Astrocyte (in vitro differentiated cells and primary cell): ENCODE measurements around the gene MYH15. TPM values are rescaled to one million over a fixed set of nuclear protein-coding genes. Genes with fewer than 3 reads are reported as not detected.

ENCODE experiments used
- DNase-seq: peaks from one replicate; pipeline ENCODE4 v3.0.0-alpha.2; 2010; ENCODE audit warnings: low read depth
- FAIRE-seq: peaks from 2 replicates; lab custom pipeline; 2011; peaks lifted over from hg19 to GRCh38; lab: Jason Lieb, UNC
- H2AFZ ChIP-seq: 2 replicates; pipeline ENCODE4 v1.6.0; 2012; ENCODE audit warnings: low read depth, low read length, inconsistent platforms
- H3K27ac ChIP-seq: 2 replicates; pipeline ENCODE4 v1.5.1; 2011; ENCODE audit warnings: low read depth, low read length, inconsistent platforms
- H3K27me3 ChIP-seq: 2 replicates; pipeline ENCODE4 v1.6.0; 2011; ENCODE audit warnings: low read length, inconsistent platforms; ENCODE audit not compliant: insufficient read depth
- H3K36me3 ChIP-seq: 2 replicates; pipeline ENCODE4 v1.5.1; 2011; ENCODE audit warnings: low read length, inconsistent platforms; ENCODE audit not compliant: insufficient read depth
- H3K4me1 ChIP-seq: 2 replicates; pipeline ENCODE4 v1.5.1; 2011; ENCODE audit warnings: low read length, inconsistent platforms; ENCODE audit not compliant: insufficient read depth
- H3K4me2 ChIP-seq: 2 replicates; pipeline ENCODE4 v1.6.0; 2012; ENCODE audit warnings: low read length, inconsistent platforms
- H3K4me3 ChIP-seq: 2 replicates; pipeline ENCODE4 v1.5.1; 2011; ENCODE audit warnings: low read depth, mild to moderate bottlenecking, low read length, inconsistent platforms; ENCODE audit not compliant: insufficient read depth
- H3K79me2 ChIP-seq: 2 replicates; pipeline ENCODE4 v1.6.0; 2012; ENCODE audit warnings: mild to moderate bottlenecking, low read length, inconsistent platforms; ENCODE audit not compliant: insufficient read depth
- H3K9ac ChIP-seq: 2 replicates; pipeline ENCODE4 v1.6.0; 2012; ENCODE audit warnings: mild to moderate bottlenecking, low read length, inconsistent platforms
- H3K9me3 ChIP-seq: 2 replicates; pipeline ENCODE4 v1.5.1; 2012; ENCODE audit warnings: low read depth, mild to moderate bottlenecking, low read length, inconsistent platforms; ENCODE audit not compliant: insufficient read depth
- H4K20me1 ChIP-seq: 2 replicates; pipeline ENCODE4 v1.6.0; 2012; ENCODE audit warnings: low read length, inconsistent platforms; ENCODE audit not compliant: insufficient read depth
- H3K27ac Mint-ChIP-seq: one replicate; pipeline ENCODE4 v1.8.0; 2021; ENCODE audit warnings: mild to moderate bottlenecking, mixed read lengths; ENCODE audit not compliant: unreplicated experiment
- H3K27me3 Mint-ChIP-seq: one replicate; pipeline ENCODE4 v1.8.0; 2021; ENCODE audit warnings: low read depth, mixed read lengths; ENCODE audit not compliant: unreplicated experiment
- H3K36me3 Mint-ChIP-seq: one replicate; pipeline ENCODE4 v1.8.0; 2021; ENCODE audit warnings: low read depth, mixed read lengths; ENCODE audit not compliant: unreplicated experiment
- H3K4me1 Mint-ChIP-seq: one replicate; pipeline ENCODE4 v1.8.0; 2021; ENCODE audit warnings: low read depth, mixed read lengths; ENCODE audit not compliant: unreplicated experiment
- H3K4me3 Mint-ChIP-seq: one replicate; pipeline ENCODE4 v1.8.0; 2021; ENCODE audit warnings: mild to moderate bottlenecking, moderate library complexity, mixed read lengths; ENCODE audit not compliant: unreplicated experiment
- H3K9me3 Mint-ChIP-seq: one replicate; pipeline ENCODE4 v1.8.0; 2021; ENCODE audit warnings: mild to moderate bottlenecking, mixed read lengths; ENCODE audit not compliant: unreplicated experiment
- CTCF ChIP-seq: IDR thresholded peaks from 2 replicates; pipeline ENCODE4 v1.5.1; 2011; ENCODE audit warnings: low read depth, mild to moderate bottlenecking, inconsistent platforms, low read length, moderate library complexity; ENCODE audit not compliant: insufficient read depth
- EZH2 ChIP-seq: IDR thresholded peaks from 2 replicates; pipeline ENCODE4 v1.6.1; 2012; ENCODE audit warnings: mild to moderate bottlenecking, low read length, inconsistent platforms; ENCODE audit not compliant: insufficient read depth
- total RNA-seq: library from RNA; stranded (reverse); gene quantifications from 2 replicates; pipeline ENCODE4 v1.2.1, GENCODE V29; 2021

Gene MYH15
- total RNA-seq, 1 donor from 2014 or later: 0.59 TPM

DNA sequence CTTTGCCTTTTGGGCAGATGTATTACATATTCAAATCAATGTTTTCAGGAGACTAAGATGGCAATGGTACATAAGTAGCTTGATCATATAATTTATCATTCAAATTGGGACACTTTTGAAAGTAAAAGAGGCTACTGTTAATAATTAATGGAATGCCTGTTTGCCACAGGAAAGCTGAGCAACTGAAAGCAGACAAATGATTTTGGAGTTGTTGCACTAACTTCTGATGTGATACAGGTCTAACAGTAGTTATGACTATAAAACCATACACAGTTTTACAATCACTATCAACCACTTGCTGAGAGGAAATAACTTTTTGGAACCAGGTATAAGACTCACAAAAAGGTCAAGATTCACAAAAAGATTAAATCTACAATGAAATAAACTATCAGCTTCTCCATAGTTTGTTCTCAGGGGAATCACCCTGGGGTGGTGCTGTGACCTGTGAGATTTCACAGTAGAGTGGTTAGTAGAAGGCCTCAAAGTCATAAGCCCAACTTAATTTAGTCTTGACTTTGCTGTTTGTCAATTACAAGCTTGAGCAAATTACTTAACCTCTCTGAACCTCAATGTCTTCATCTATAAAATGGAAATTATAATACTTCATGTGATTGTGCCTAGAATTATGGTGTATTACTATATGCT, 171.4 kb downstream of the MYH15 start:
- Mint-ChIP-seq H3K27me3 (no peaks in the 10 kb centered on the region), H3K27ac (no peak overlapping the region), H3K36me3 (no peaks in the 10 kb centered on the region), H3K4me3 (no peak overlapping the region), H3K4me1 (peaks cover 1% of the 10 kb centered on the region), H3K9me3 (no peaks in the 10 kb centered on the region)
- Histone ChIP-seq H3K9me3 (no peaks in the 10 kb centered on the region), H3K4me1 (no peaks in the 10 kb centered on the region), H3K27ac (no peak overlapping the region), H3K9ac (no peak overlapping the region), H3K27me3 (no peaks in the 10 kb centered on the region), H3K36me3 (no peaks in the 10 kb centered on the region), H3K4me3 (no peak overlapping the region), H3K79me2 (no peaks in the 10 kb centered on the region), H4K20me1 (no peaks in the 10 kb centered on the region), H2AFZ (no peak overlapping the region), H3K4me2 (no peak overlapping the region)
- TF ChIP-seq EZH2: no peak
- TF ChIP-seq CTCF: no peak
- no peak for DNase-seq
- FAIRE-seq: no peak

GRCh38 chr3:108334701-108335100, 175.7 kb downstream of the MYH15 start:
- Mint-ChIP-seq H3K27me3 (no peaks in the 10 kb centered on the region), H3K4me3 (no peak overlapping the region), H3K27ac (no peak overlapping the region), H3K4me1 (no peaks in the 10 kb centered on the region), H3K36me3 (no peaks in the 10 kb centered on the region), H3K9me3 (no peaks in the 10 kb centered on the region)
- no peak overlapping the region for H3K4me3 ChIP-seq
- no peak overlapping the region for H2AFZ ChIP-seq
- no peaks in the 10 kb centered on the region for H3K27me3 ChIP-seq
- H3K9ac ChIP-seq: no peak overlapping the region
- no peak for FAIRE-seq
- DNase-seq: peak; percentile 53
- H3K27ac ChIP-seq: no peak overlapping the region
- H4K20me1 ChIP-seq: no peaks in the 10 kb centered on the region
- H3K36me3 ChIP-seq: no peaks in the 10 kb centered on the region
- H3K4me1 ChIP-seq: no peaks in the 10 kb centered on the region
- TF ChIP-seq EZH2 (no peak), CTCF (no peak)
- no peaks in the 10 kb centered on the region for H3K79me2 ChIP-seq
- H3K9me3 ChIP-seq: no peaks in the 10 kb centered on the region
- no peak overlapping the region for H3K4me2 ChIP-seq

- Histone ChIP-seq H3K9ac (no peak overlapping the region), H3K36me3 (no peaks in the 10 kb centered on the region), H3K27ac (no peak overlapping the region), H3K4me3 (no peak overlapping the region), H3K79me2 (no peaks in the 10 kb centered on the region), H3K9me3 (no peaks in the 10 kb centered on the region), H4K20me1 (no peaks in the 10 kb centered on the region), H3K27me3 (no peaks in the 10 kb centered on the region), H3K4me2 (no peak overlapping the region), H3K4me1 (no peaks in the 10 kb centered on the region), H2AFZ (no peak overlapping the region)
- H3K27ac Mint-ChIP-seq: no peak overlapping the region
- no peaks in the 10 kb centered on the region for H3K27me3 Mint-ChIP-seq
- H3K4me1 Mint-ChIP-seq: no peaks in the 10 kb centered on the region
- TF ChIP-seq CTCF (no peak), EZH2 (no peak)
- no peaks in the 10 kb centered on the region for H3K9me3 Mint-ChIP-seq
- H3K36me3 Mint-ChIP-seq: no peaks in the 10 kb centered on the region
- FAIRE-seq (no peak), DNase-seq (no peak)
- H3K4me3 Mint-ChIP-seq: no peak overlapping the region
Measured at GRCh38 chr3:108333961-108334360, 176.4 kb downstream of the MYH15 start.
